ENCODE results near the gene PHKG2. TPM values are rescaled to one million over a fixed set of nuclear protein-coding genes. Genes with fewer than 3 reads are reported as not detected.

The PHKG2 gene
- total and polyA plus RNA-seq, 9 donors = 13.1 to 41.6 (median 20.6) TPM

DNA sequence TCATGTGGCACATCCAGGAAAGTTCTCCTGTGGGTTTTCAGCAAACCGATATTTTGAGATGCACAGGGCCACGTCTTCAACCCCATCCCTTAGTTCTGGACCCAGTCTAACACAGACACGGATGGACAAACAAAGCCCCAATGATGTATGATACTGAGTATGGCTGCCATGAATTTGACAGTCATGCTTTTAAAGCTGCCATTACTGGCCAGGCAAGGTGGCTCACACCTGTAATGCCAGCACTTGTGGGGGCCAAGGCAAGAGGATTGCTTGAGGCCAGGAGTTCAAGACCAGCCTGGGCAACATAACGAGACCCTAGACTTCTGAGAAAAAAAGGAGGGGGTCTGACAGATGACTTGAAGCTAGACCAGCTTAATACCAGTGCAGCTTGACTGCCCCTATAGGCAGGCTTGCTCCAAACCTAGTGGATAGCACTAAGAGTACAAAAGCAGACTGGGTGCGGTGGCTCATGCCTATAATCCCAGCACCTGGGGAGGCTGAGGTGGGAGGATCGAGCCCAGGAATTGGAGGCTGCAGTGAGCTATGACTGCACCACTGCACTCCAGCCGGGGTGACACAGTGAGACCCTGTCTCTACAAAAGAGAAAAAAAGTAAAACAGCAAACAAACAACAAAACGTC, 49.6 kb downstream of the PHKG2 start:
- Histone ChIP-seq H3K27ac (no peak overlapping the region), H3K4me1 (ENCODE audit: insufficient read depth) (no peaks in the 10 kb centered on the region), H3K9me3 (no peaks in the 10 kb centered on the region), H3K4me3 (no peak overlapping the region), H3K36me3 (no peaks in the 10 kb centered on the region), H3K27me3 (no peaks in the 10 kb centered on the region)
- intact Hi-C loops (cut with DNase I) = no loop called here
- DNase-seq = no peak
- 69 to 72% (median 70%) methylated on average over 8 of the region's 8 CpGs for WGBS, 3 donors
- TF ChIP-seq POLR2A (IDR thresholded peaks at IDR 0.05) (no peak), EP300 (IDR thresholded peaks at IDR 0.05) (no peak)
- TF ChIP-seq, protein P1, sequence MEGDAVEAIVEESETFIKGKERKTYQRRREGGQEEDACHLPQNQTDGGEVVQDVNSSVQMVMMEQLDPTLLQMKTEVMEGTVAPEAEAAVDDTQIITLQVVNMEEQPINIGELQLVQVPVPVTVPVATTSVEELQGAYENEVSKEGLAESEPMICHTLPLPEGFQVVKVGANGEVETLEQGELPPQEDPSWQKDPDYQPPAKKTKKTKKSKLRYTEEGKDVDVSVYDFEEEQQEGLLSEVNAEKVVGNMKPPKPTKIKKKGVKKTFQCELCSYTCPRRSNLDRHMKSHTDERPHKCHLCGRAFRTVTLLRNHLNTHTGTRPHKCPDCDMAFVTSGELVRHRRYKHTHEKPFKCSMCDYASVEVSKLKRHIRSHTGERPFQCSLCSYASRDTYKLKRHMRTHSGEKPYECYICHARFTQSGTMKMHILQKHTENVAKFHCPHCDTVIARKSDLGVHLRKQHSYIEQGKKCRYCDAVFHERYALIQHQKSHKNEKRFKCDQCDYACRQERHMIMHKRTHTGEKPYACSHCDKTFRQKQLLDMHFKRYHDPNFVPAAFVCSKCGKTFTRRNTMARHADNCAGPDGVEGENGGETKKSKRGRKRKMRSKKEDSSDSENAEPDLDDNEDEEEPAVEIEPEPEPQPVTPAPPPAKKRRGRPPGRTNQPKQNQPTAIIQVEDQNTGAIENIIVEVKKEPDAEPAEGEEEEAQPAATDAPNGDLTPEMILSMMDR (IDR thresholded peaks at IDR 0.05) = no peak

Small RNA genes lying within 50 kb of the gene (small RNA-seq; reads per million reads assigned to genes)
- gene RNU6-1043P = not detected
- 0.60 reads per million, percentile 27 among the genes with 10 or more reads in this experiment for gene SNORA30

Other genes with a start within 250 kb of the PHKG2 start
- 10 to 100 TPM; 20.5 to 43.2 (median 38.6) TPM for gene ZNF768, start 221.9 kb upstream of the PHKG2 start, total RNA-seq
- 10 to 100 TPM; 12.4 to 40.6 TPM for gene ZNF768, start 221.9 kb upstream of the PHKG2 start, polyA plus RNA-seq
- 10 to 100 TPM; 11.9 to 19.2 (median 12.9) TPM for gene ZNF747, start 213.6 kb upstream of the PHKG2 start, total RNA-seq
- 10 to 100 TPM in 1 of 2 donors, 1 to 10 TPM in 1; 8.4 to 11.4 TPM for gene ZNF747, start 213.6 kb upstream of the PHKG2 start, polyA plus RNA-seq
- gene ZNF764, start 190.1 kb upstream of the PHKG2 start, total RNA-seq = 10 to 100 TPM in 5 of 7 donors, 1 to 10 TPM in 2; 6.8 to 14.5 (median 13.2) TPM
- 1 to 10 TPM; 4.3 to 9.6 TPM for gene ZNF764, start 190.1 kb upstream of the PHKG2 start, polyA plus RNA-seq
- gene ZNF688, start 176.7 kb upstream of the PHKG2 start, total RNA-seq = 10 to 100 TPM; 10.4 to 31.2 (median 15.4) TPM
- gene ZNF688, start 176.7 kb upstream of the PHKG2 start, polyA plus RNA-seq = 10 to 100 TPM; 10.3 to 16.1 TPM
- gene ZNF785, start 162.7 kb upstream of the PHKG2 start, total RNA-seq = 10 to 100 TPM in 5 of 7 donors, 1 to 10 TPM in 2; 7.0 to 29.4 (median 22.2) TPM
- 10 to 100 TPM; 11.7 to 14.8 TPM for gene ZNF785, start 162.7 kb upstream of the PHKG2 start, polyA plus RNA-seq
- gene ZNF689, start 138.0 kb upstream of the PHKG2 start, total RNA-seq = 10 to 100 TPM in 5 of 7 donors, 1 to 10 TPM in 2; 6.2 to 13.2 (median 11.6) TPM
- 1 to 10 TPM; 6.9 to 8.8 TPM for gene ZNF689, start 138.0 kb upstream of the PHKG2 start, polyA plus RNA-seq
- gene PRR14, start 97.5 kb upstream of the PHKG2 start, total RNA-seq = 10 to 100 TPM; 20.6 to 76.2 (median 50.3) TPM
- 10 to 100 TPM; 37.1 to 52.4 TPM for gene PRR14, start 97.5 kb upstream of the PHKG2 start, polyA plus RNA-seq
- 10 to 100 TPM; 22.5 to 75.6 (median 63.0) TPM for gene FBRS, start 90.0 kb upstream of the PHKG2 start, total RNA-seq
- 10 to 100 TPM; 15.6 to 45.6 TPM for gene FBRS, start 90.0 kb upstream of the PHKG2 start, polyA plus RNA-seq
- 10 to 100 TPM; 11.4 to 73.1 (median 55.1) TPM for gene SRCAP, start 49.3 kb upstream of the PHKG2 start, total RNA-seq
- gene SRCAP, start 49.3 kb upstream of the PHKG2 start, polyA plus RNA-seq = 10 to 100 TPM; 13.5 to 20.9 TPM
- gene CFAP119, start 13.6 kb downstream of the PHKG2 start, total RNA-seq = 10 to 100 TPM in 1 of 7 donors, 1 to 10 TPM in 6; 1.2 to 27.0 (median 5.1) TPM
- 1 to 10 TPM; 2.1 to 4.6 TPM for gene CFAP119, start 13.6 kb downstream of the PHKG2 start, polyA plus RNA-seq
- 100 to 1,000 TPM in 3 of 7 donors, 10 to 100 TPM in 4; 74.4 to 143 (median 94.3) TPM for gene RNF40, start 13.9 kb downstream of the PHKG2 start, total RNA-seq
- gene RNF40, start 13.9 kb downstream of the PHKG2 start, polyA plus RNA-seq = 100 to 1,000 TPM in 1 of 2 donors, 10 to 100 TPM in 1; 67.2 to 110 TPM
- 10 to 100 TPM in 6 of 7 donors, 1 to 10 TPM in 1; 9.4 to 26.3 (median 21.9) TPM for gene ZNF629, start 38.8 kb downstream of the PHKG2 start, total RNA-seq
- gene ZNF629, start 38.8 kb downstream of the PHKG2 start, polyA plus RNA-seq = 10 to 100 TPM in 1 of 2 donors, 1 to 10 TPM in 1; 8.2 to 12.4 TPM
- gene BCL7C, start 145.7 kb downstream of the PHKG2 start, total RNA-seq = 10 to 100 TPM; 34.4 to 54.8 (median 49.0) TPM
- gene BCL7C, start 145.7 kb downstream of the PHKG2 start, polyA plus RNA-seq = 10 to 100 TPM; 13.3 to 44.1 TPM
- gene CTF1, start 148.2 kb downstream of the PHKG2 start, total RNA-seq = 10 to 100 TPM in 5 of 7 donors, 1 to 10 TPM in 2; 7.0 to 22.4 (median 14.4) TPM
- 10 to 100 TPM in 1 of 2 donors, 1 to 10 TPM in 1; 7.9 to 16.2 TPM for gene CTF1, start 148.2 kb downstream of the PHKG2 start, polyA plus RNA-seq
- gene FBXL19, start 175.1 kb downstream of the PHKG2 start, total RNA-seq = 10 to 100 TPM; 10.2 to 24.3 (median 15.4) TPM
- gene FBXL19, start 175.1 kb downstream of the PHKG2 start, polyA plus RNA-seq = 10 to 100 TPM in 1 of 2 donors, 1 to 10 TPM in 1; 1.6 to 12.4 TPM
- gene ORAI3, start 200.6 kb downstream of the PHKG2 start, total RNA-seq = 10 to 100 TPM; 21.5 to 30.8 (median 24.1) TPM
- gene ORAI3, start 200.6 kb downstream of the PHKG2 start, polyA plus RNA-seq = 10 to 100 TPM; 26.0 to 27.5 TPM
- 10 to 100 TPM in 5 of 7 donors, 1 to 10 TPM in 2; 5.0 to 31.8 (median 24.9) TPM for gene SETD1A, start 209.3 kb downstream of the PHKG2 start, total RNA-seq
- gene SETD1A, start 209.3 kb downstream of the PHKG2 start, polyA plus RNA-seq = 10 to 100 TPM in 1 of 2 donors, 1 to 10 TPM in 1; 5.8 to 17.1 TPM
- gene HSD3B7, start 236.8 kb downstream of the PHKG2 start, total RNA-seq = 10 to 100 TPM in 4 of 7 donors, 1 to 10 TPM in 3; 8.0 to 24.5 (median 10.5) TPM
- gene HSD3B7, start 236.8 kb downstream of the PHKG2 start, polyA plus RNA-seq = 1 to 10 TPM; 3.9 to 8.0 TPM

All from ovary (tissue), 9 donors.